ENCODE data around the gene WIPF1. TPM values are rescaled to one million over a fixed set of nuclear protein-coding genes. Genes with fewer than 3 reads are reported as not detected.

WIPF1 gene
- total RNA-seq, 3 donors from 2014 or later, result 15.3 to 56.6 (median 28.9) TPM

DNA sequence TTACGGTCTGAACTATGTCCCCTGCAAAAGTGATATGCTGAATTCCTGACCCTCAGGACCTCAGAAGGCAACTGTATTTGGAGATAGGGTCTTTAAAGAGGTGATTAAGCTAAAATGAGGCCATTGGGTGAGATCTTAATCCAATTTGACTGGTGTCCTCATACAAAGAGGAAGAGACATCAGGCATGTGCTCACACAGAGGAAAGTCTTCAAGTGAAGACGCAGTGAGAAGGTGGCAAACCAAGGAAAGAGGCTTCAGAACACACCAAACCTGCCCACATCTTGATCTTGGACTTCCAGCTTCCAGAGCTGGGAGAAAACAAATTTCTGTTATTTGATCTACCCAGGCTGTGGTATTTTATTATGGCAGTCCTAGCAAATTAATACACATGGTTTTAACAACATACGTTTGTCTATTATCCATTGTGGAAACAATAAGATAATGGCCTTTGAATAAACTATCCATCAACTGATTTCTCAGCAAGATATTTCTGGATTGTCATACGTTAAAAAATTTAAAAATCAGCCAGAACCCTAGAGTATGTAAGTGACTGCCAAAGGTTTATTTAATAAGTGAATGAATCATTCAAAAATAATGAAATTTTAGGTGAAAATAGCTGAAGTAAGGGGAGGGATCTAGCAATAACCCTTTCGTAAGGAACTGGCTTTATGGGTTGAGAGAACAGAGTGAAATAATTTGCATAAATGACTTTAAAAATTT, 6.5 kb downstream of the WIPF1 start:
- DNase-seq (no peak), ATAC-seq (no peak)
- Histone ChIP-seq H3K4me1 (ENCODE audit: low read depth) (no peaks in the 10 kb centered on the region), H3K9me3 (no peaks in the 10 kb centered on the region), H3K36me3 (ENCODE audit: low read depth) (no peaks in the 10 kb centered on the region), H3K4me3 (no peak overlapping the region)
- intact Hi-C loops (cut with DNase I, micrococcal nuclease), result no loop called here
- TF ChIP-seq, protein P1, sequence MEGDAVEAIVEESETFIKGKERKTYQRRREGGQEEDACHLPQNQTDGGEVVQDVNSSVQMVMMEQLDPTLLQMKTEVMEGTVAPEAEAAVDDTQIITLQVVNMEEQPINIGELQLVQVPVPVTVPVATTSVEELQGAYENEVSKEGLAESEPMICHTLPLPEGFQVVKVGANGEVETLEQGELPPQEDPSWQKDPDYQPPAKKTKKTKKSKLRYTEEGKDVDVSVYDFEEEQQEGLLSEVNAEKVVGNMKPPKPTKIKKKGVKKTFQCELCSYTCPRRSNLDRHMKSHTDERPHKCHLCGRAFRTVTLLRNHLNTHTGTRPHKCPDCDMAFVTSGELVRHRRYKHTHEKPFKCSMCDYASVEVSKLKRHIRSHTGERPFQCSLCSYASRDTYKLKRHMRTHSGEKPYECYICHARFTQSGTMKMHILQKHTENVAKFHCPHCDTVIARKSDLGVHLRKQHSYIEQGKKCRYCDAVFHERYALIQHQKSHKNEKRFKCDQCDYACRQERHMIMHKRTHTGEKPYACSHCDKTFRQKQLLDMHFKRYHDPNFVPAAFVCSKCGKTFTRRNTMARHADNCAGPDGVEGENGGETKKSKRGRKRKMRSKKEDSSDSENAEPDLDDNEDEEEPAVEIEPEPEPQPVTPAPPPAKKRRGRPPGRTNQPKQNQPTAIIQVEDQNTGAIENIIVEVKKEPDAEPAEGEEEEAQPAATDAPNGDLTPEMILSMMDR (IDR thresholded peaks at IDR 0.05), result no peak

DNA sequence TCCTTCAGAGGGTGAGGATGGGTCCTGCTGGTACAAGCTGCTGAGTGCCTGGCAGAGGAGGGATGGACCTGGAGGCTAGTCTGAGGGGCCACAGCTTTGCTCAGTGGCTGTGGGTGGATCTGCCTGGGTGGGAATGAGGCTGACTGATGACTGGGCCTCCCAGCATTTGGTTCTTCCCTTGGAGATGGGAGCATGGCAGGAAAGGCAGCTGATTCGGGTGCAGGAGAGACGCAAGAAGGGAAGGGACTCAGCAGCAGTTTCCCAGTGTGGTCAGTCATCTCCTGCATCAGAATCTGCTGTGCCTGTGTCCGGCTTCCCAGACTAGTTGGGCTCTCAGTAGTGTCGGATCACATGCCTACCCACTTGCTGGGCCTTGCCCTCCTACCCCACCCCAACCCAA, 7.3 kb downstream of the WIPF1 start:
- H3K9me3 ChIP-seq, result no peaks in the 10 kb centered on the region
- intact Hi-C loops (cut with DNase I, micrococcal nuclease), result no loop called here
- DNase-seq, result no peak
- H3K36me3 ChIP-seq (ENCODE audit: low read depth), result no peaks in the 10 kb centered on the region
- no peak for ATAC-seq
- TF ChIP-seq, protein P1 (IDR thresholded peaks at IDR 0.05), result no peak
- no peaks in the 10 kb centered on the region for H3K4me1 ChIP-seq (ENCODE audit: low read depth)
- no peak overlapping the region for H3K4me3 ChIP-seq

DNA sequence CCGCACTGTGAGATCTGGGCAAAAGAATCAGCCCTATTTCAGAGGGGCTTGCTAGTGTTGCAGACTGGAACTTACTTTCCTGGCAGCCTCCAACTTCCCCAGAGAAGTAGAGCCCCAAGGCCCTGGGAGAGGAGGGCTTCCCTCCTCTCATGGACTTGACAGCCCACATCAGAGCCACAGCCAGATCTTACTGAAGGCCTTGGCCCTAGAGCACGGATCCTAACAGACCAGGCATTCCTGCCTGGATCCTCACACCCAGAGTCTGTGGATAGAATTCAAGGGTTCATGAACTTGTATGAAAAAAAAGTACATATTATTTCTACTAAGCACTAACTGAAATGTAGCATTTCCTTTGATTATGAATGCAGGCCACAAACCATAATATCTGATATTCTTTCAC, 8.3 kb downstream of the WIPF1 start:
- intact Hi-C loops (cut with DNase I, micrococcal nuclease), result no loop called here
- no peak for ATAC-seq
- no peak overlapping the region for H3K4me3 ChIP-seq

DNA sequence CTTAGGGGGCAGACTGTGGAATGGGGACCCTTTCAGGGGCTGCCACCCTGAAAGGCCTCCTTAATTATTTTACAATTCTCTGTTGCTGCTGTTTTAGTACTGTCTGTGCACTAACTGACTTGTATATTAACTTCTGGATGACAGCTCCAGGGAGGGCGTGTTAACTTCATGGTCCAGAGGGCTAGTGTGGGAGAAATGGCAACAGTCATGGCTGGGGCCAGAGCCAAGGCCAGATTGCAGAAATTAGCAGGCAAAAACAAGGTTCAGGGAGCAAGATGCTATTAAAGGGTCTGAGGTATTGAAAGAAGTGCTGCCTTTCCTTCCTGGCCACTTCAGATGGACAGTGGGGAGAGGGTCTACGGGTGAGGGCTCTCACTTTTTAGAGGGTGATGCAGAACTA, 9.1 kb downstream of the WIPF1 start:
- Histone ChIP-seq H3K36me3 (ENCODE audit: low read depth) (no peaks in the 10 kb centered on the region), H3K4me1 (ENCODE audit: low read depth) (no peaks in the 10 kb centered on the region), H3K9me3 (no peaks in the 10 kb centered on the region), H3K4me3 (no peak overlapping the region)
- no peak for DNase-seq
- ATAC-seq, result no peak
- TF ChIP-seq, protein P1 (IDR thresholded peaks at IDR 0.05), result no peak
- intact Hi-C loops (cut with DNase I, micrococcal nuclease), result no loop called here

More for the DNA sequence above, 8.3 kb downstream of the WIPF1 start:
- no peak for DNase-seq
- TF ChIP-seq, protein P1 (IDR thresholded peaks at IDR 0.05), result no peak
- Histone ChIP-seq H3K36me3 (ENCODE audit: low read depth) (no peaks in the 10 kb centered on the region), H3K9me3 (no peaks in the 10 kb centered on the region), H3K4me1 (ENCODE audit: low read depth) (no peaks in the 10 kb centered on the region)

DNA sequence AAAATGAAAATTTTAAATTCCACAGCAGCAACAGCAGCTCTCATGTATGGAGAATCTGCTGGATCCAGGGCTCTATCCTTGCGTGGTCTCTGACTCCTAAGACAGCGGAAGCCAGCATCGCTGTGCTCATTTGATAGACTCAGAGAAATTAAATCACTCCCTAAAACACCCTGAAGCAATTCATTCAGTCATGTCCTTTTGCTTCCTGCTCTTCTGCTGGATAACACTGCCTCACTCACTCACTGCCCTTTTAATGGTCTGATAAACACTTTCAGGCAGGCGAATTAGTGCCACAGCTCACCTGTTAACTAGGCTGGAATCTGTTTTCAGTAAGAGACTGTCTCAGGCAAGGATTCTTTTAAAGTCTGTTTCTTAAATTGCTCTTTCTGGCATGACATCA, 10.0 kb downstream of the WIPF1 start:
- ATAC-seq (no peak), DNase-seq (no peak)
- H3K4me3 ChIP-seq, result no peak overlapping the region
- H3K4me1 ChIP-seq (ENCODE audit: low read depth), result no peaks in the 10 kb centered on the region
- TF ChIP-seq, protein P1 (IDR thresholded peaks at IDR 0.05), result no peak
- no peaks in the 10 kb centered on the region for H3K36me3 ChIP-seq (ENCODE audit: low read depth)
- intact Hi-C loops (cut with DNase I, micrococcal nuclease), result no loop called here
- H3K9me3 ChIP-seq, result no peaks in the 10 kb centered on the region

Measured in mucosa of descending colon (tissue), 3 donors.